Gastrocnemius medialis (tissue), 4 donors: ENCODE measurements around the gene PICK1. TPM values are rescaled to one million over a fixed set of nuclear protein-coding genes. Genes with fewer than 3 reads are reported as not detected.

Experiments
- ATAC-seq, 2 donors: fragments of 150-250 bp; one replicate each; pipeline ENCODE4 v1.9.1; 2016
- DNase-seq, 2 donors: peaks; one replicate each; pipeline ENCODE4 v3.0.0-alpha.2; 2019
- H3K27ac ChIP-seq, 4 donors: fragments of 200-600 bp; sonication (generic); 1 replicate in 1 of 4; 2 replicates in 3 of 4; pipeline ENCODE4 v1.5.1; 2016 to 2018; ENCODE audit warnings: mild to moderate bottlenecking in 2 of 4, moderate library complexity in 1 of 4
- H3K27me3 ChIP-seq, 3 donors: fragments of 200-600 bp; sonication (generic) in 2 of 3; 1 replicate in 1 of 3; 2 replicates in 2 of 3; pipeline versions ENCODE4 v1.5.1 to v1.6.0; 2016 to 2019; ENCODE audit warnings: mild to moderate bottlenecking in 1 of 3, moderate library complexity in 1 of 3
- H3K36me3 ChIP-seq, 2 donors: fragments of 200-600 bp; sonication (generic) in 1 of 2; one replicate each; pipeline ENCODE4 v1.5.1; 2017 to 2018
- H3K4me1 ChIP-seq, 2 donors: fragments of 200-600 bp; sonication (generic) in 1 of 2; one replicate each; pipeline ENCODE4 v1.5.1; 2016 to 2017; ENCODE audit warnings: mild to moderate bottlenecking in 2 of 2
- H3K4me3 ChIP-seq, 4 donors: fragments of 200-600 bp; sonication (generic) in 3 of 4; 1 replicate in 1 of 4; 2 replicates in 3 of 4; pipeline ENCODE4 v1.5.1; 2016 to 2019; ENCODE audit warnings: mild to moderate bottlenecking in 2 of 4
- H3K9me3 ChIP-seq, 3 donors: fragments of 200-600 bp; sonication (generic) in 2 of 3; 1 replicate in 1 of 3; 2 replicates in 2 of 3; pipeline ENCODE4 v1.5.1; 2016 to 2019
- CTCF ChIP-seq, 5 experiments: fragments of 450-650 bp in 3 of 5; fragments of 200-600 bp in 2 of 5; sonication (generic) in 2 of 5; IDR thresholded peaks in 4 of 5; conservative IDR thresholded peaks in 1 of 5; 1 replicate in 4 of 5; 2 replicates in 1 of 5; pipeline ENCODE4 v1.5.1; 2016 to 2019; ENCODE audit warnings: antibody characterized with exemption in 5 of 5, mild to moderate bottlenecking in 3 of 5, moderate library complexity in 3 of 5
- POLR2A ChIP-seq, 2 donors: fragments of 450-650 bp; IDR thresholded peaks; one replicate each; pipeline ENCODE4 v1.6.1; 2017; ENCODE audit warnings: antibody characterized with exemption in 2 of 2, mild to moderate bottlenecking in 2 of 2, moderate library complexity in 2 of 2
- in situ Hi-C, 4 donors: fragments of 200-750 bp; cut with MboI; loops; one replicate each; pipeline versions ENCODE4 v1.15.0 to v1.8.0; 2017; ENCODE audit warnings: low sequenced_read_pairs in 4 of 4
- intact Hi-C: fragments of 100-400 bp; cut with DNase I; formaldehyde crosslinking; loops from one replicate; pipeline ENCODE4 v1.15.1; 2023; ENCODE audit warnings: low total_unique reads
- total RNA-seq, 4 donors: library from RNA; depleted of rRNA; stranded (reverse); fragments of >200 nt; gene quantifications; one replicate each; pipeline versions ENCODE4 v1.1.0 to v1.2.3, GENCODE V29; 2016

The PICK1 gene
- total RNA-seq, 4 donors from 2014 or later = 36.4 to 63.8 (median 50.1) TPM

- Histone ChIP-seq H3K27me3 (no peaks in the 10 kb centered on the region), H3K36me3 (no peaks in the 10 kb centered on the region), H3K27ac (no peak overlapping the region), H3K4me1 (peaks cover 2 to 7% of the 10 kb centered on the region in 2 donors), H3K4me3 (no peak overlapping the region), H3K9me3 (no peaks in the 10 kb centered on the region)
- no peak for DNase-seq
- intact Hi-C loops = no loop called here
- TF ChIP-seq CTCF (IDR thresholded peaks at IDR 0.05 in 4 of 5, conservative IDR thresholded peaks at IDR 0.05 in 1 of 5) = no peak
- TF ChIP-seq POLR2A (IDR thresholded peaks at IDR 0.05) = no peak
- in situ Hi-C loops = loop anchor here in 3 of 4 donors (10.0 to 25.0 kb wide), 3 partner anchors 53 to 254 kb away; partner anchors contain the start of gene PICK1 (in 2 of the 3)
- no peak for ATAC-seq
These were observed 50.7 kb downstream of the PICK1 start for GRCh38 chr22:38107692-38108515.

- Histone ChIP-seq H3K4me1 (peaks cover 2 to 7% of the 10 kb centered on the region in 2 donors), H3K27ac (no peak overlapping the region), H3K4me3 (no peak overlapping the region), H3K27me3 (no peaks in the 10 kb centered on the region), H3K9me3 (no peaks in the 10 kb centered on the region), H3K36me3 (no peaks in the 10 kb centered on the region)
- in situ Hi-C loops (loop anchor here in 3 of 4 donors (10.0 to 25.0 kb wide), 3 partner anchors 54 to 254 kb away; partner anchors contain the start of gene PICK1 (in 2 of the 3)), intact Hi-C loops (no loop called here)
- ATAC-seq = no peak
- DNase-seq = no peak
- TF ChIP-seq CTCF (IDR thresholded peaks at IDR 0.05 in 4 of 5, conservative IDR thresholded peaks at IDR 0.05 in 1 of 5) = no peak
- no peak for TF ChIP-seq POLR2A (IDR thresholded peaks at IDR 0.05)
These were observed 51.5 kb downstream of the PICK1 start for GRCh38 chr22:38108561-38109319.

GRCh38 chr22:38109371-38110001 is 52.3 kb downstream of the PICK1 start:
- TF ChIP-seq POLR2A (IDR thresholded peaks at IDR 0.05) = no peak
- no peak for TF ChIP-seq CTCF (IDR thresholded peaks at IDR 0.05 in 4 of 5, conservative IDR thresholded peaks at IDR 0.05 in 1 of 5)
- Histone ChIP-seq H3K4me3 (no peak overlapping the region), H3K27ac (no peak overlapping the region), H3K36me3 (no peaks in the 10 kb centered on the region), H3K9me3 (no peaks in the 10 kb centered on the region), H3K27me3 (no peaks in the 10 kb centered on the region), H3K4me1 (peaks cover 2 to 7% of the 10 kb centered on the region in 2 donors)
- ATAC-seq = no peak
- intact Hi-C loops = loop anchor here (5.0 to 10.0 kb wide), 3 partner anchors 95 to 243 kb away; partner anchors contain the start of gene MAFF
- in situ Hi-C loops = loop anchor here (10.0 to 25.0 kb wide), 6 partner anchors 55 to 253 kb away; partner anchors contain the start of gene PICK1 (in 2 of the 4)
- no peak for DNase-seq

- no peaks in the 10 kb centered on the region for H3K27me3 ChIP-seq
- H3K9me3 ChIP-seq = no peaks in the 10 kb centered on the region
- H3K4me3 ChIP-seq = no peak within 1 kb of the TSS
- no peak for TF ChIP-seq POLR2A (IDR thresholded peaks at IDR 0.05)
- TF ChIP-seq CTCF (IDR thresholded peaks at IDR 0.05 in 4 of 5, conservative IDR thresholded peaks at IDR 0.05 in 1 of 5) = no peak
- H3K27ac ChIP-seq = no peak within 1 kb of the TSS
- peaks cover 2 to 7% of the 10 kb centered on the region in 2 donors for H3K4me1 ChIP-seq
- intact Hi-C loops = loop anchor here (5.0 to 10.0 kb wide), 3 partner anchors 95 to 242 kb away; partner anchors contain the start of gene MAFF
- in situ Hi-C loops = loop anchor here (10.0 to 25.0 kb wide), 5 partner anchors 55 to 252 kb away; no protein-coding TSS in a partner anchor
- no peak for DNase-seq
- no peaks in the 10 kb centered on the region for H3K36me3 ChIP-seq
- ATAC-seq = peak; percentile 32 to 64
These were observed 53.0 kb downstream of the PICK1 start, which contains the start of gene BAIAP2L2 for GRCh38 chr22:38110008-38110862. TSS of gene BAIAP2L2 (minus strand) at chr22:38110684. CDS start at chr22:38110525, 159 bp downstream.
